OCI-M1 (cell line): ENCODE measurements around the gene BMPR1B.
"Not testable (repeated sequence)": the region's sequence is repeated elsewhere in the genome, so short reads cannot be mapped to it uniquely, and the experiment has no call there.

Experiments
- DNase-seq: peaks from one replicate; lab custom pipeline; 2025; lab: John Stamatoyannopoulos, UW

BMPR1B gene

GRCh38 chr4:94833394-94833793, 75.6 kb downstream of the BMPR1B start:
- no peak for DNase-seq

- DNase-seq, result no peak
Observed at GRCh38 chr4:94834501-94834900, 76.7 kb downstream of the BMPR1B start.

DNA sequence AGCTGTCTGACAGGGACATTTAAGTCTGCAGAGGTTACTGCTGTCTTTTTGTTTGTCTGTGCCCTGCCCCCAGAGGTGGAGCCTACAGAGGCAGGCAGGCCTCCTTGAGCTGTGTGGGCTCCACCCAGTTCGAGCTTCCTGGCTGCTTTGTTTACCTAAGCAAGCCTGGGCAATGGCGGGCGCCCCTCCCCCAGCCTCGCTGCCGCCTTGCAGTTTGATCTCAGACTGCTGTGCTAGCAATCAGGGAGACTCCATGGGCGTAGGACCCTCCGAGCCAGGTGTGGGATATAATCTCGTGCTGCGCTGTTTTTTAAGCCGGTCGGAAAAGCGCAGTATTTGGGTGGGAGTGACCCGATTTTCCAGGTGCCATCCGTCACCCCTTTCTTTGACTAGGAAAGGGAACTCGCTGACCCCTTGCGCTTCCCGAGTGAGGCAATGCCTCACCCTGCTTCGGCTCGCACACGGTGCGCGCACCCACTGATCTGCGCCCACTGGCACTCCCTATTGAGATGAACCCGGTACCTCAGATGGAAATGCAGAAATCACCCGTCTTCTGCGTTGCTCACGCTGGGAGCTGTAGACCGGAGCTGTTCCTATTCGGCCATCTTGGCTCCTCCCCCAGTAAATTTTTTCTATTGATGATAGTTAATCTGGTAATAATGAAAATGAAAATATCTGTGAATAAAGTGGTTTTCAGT, 83.6 kb downstream of the BMPR1B start:
- DNase-seq, result not testable (repeated sequence)

DNA sequence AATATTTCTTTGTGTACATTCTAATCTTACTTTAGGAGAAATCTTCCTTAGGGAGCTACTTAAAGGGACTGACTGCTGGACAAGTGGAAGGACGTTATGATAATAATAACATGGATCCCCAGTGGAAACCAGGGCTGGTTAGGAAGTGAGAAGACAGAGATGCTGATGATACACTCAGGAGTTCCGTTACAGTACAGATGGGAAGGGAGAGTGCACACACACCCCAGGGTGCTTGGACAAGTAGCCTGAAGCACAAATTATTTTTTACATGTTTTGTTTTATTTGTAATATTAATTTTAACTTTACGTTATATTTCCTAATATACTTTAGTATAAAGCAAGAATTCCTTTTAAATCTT, 84.1 kb downstream of the BMPR1B start:
- no peak for DNase-seq

- no peak for DNase-seq
Observed at GRCh38 chr4:94843216-94843615, 85.5 kb downstream of the BMPR1B start.

DNA sequence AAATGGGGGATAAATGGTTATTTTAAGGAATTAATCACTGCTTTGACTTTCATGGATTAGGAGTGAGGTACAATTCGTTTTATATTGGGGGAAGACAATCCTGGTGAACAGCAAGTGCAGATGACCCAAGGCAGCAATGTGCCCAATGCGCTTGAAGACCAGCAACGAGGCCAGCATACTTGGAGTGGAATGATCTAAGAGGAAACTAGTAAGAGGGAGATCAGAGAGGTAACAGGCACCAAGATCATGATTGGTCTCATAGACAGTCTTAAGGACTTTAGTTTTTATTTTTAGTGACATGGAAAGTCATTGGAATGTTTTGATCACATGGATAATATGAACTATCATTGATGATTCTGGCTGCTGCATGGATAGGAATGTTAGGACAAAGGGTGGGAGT, 90.6 kb downstream of the BMPR1B start:
- no peak for DNase-seq

GRCh38 chr4:94849901-94850300, 92.1 kb downstream of the BMPR1B start:
- DNase-seq, result no peak

- DNase-seq, result no peak
Observed at GRCh38 chr4:94852616-94853015, 94.9 kb downstream of the BMPR1B start.

DNA sequence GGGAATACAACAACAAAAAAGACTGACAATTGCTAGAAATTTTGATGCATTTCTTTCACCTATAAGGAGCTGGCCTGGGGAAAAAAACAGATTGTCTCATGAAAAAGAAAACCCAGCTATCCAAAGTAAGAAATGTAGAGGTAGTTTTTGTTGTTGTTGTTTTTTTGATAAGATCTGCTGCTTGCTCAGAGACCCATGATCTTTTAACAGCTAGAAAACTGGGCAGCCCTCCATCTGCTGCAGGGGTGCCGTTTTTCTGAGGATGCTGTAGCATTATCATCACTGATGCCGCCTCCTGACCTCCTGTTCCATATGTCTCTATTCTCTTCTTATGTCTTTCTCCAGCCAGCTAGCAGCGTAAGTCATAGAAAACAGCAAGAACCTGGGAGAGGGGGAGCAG, 98.3 kb downstream of the BMPR1B start:
- no peak for DNase-seq

DNA sequence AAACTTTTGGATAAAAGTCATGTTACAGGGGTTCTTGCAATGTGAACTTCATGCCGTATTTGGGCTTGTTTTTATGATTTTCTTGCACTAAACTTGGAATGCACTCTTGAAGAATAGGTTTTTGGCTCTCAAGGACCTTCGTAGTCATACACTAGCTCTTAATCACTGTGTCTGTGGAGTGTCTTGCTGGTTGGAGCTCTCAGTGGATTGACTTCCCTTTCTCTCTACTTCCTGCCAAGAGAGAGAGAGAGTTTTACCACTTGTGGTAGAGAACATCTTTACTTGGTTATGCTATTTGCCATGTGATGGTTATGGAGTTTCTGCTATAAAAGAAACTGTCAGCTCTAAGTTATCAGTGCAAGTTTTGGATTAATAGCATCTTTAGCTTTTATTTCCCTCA, 112.4 kb downstream of the BMPR1B start:
- DNase-seq, result no peak

DNA sequence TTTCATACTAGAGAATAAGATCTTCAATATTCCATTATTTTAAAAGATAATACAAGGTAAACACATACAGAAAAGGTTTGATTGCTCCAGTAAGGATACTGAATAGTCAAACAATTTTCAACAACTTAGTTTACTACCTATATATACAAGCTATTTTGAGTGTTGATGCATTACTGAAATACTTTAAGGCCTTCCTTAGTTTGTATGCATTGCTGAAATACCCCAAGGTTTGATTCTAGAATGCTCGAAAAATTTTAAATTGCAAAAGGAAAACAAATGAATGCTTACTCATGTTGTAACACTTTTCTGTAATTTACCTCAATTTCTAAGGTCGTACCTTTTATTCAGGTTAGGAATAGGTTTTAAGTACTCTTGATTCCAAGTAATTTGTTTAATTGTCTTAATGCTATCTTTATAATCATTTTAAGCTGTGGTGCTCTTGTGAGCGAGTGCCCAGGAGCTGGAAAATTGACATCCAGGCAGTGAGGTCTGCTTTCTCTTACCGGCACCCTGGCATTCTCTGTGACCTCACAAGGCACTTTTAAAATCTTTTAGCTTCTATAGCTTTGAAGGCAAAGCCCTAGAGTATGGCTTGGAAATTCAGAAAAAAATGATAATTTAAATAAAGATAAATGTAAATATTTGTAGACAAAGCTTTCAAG, 114.0 kb downstream of the BMPR1B start:
- DNase-seq, result no peak

DNA sequence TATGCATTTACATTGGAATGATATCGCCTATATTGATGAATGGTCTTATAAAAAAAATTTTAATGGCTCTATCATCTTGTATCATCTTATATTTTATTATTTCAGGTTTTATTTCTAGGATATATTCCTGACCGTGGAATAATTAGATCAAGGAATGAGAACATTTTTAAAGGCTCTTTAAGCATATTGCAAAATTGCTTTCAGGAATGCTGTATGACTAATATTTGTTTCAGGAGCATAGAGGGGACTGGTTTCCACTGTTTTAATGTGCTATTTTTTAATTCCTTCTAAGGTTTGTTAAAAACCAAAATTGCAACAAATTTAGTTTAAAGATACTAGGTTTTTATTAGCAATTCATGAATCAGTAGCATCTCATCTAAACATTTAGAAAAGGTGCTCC, 120.2 kb downstream of the BMPR1B start:
- DNase-seq, result no peak

GRCh38 chr4:94880956-94881355, 123.2 kb downstream of the BMPR1B start:
- DNase-seq, result no peak

DNA sequence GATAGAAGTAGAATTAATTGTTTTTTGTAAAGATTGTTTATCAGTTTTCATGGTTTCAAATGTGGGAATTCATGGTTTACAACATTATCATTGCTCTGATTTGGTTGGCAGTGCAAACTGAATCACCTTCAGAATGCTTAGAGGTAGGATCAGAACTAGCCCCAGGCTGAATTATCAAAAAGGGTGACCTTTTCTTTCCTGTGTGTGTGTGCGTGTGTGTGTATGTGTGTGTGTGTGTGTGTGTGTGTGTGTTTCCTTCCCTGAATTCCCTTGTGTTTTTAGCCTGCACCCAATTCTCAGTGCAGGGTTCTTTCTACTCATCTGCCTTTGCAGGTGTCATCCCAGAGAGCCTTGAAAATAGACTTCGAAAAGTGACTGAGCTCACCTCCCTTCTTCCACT, 125.0 kb downstream of the BMPR1B start:
- DNase-seq, result no peak

DNA sequence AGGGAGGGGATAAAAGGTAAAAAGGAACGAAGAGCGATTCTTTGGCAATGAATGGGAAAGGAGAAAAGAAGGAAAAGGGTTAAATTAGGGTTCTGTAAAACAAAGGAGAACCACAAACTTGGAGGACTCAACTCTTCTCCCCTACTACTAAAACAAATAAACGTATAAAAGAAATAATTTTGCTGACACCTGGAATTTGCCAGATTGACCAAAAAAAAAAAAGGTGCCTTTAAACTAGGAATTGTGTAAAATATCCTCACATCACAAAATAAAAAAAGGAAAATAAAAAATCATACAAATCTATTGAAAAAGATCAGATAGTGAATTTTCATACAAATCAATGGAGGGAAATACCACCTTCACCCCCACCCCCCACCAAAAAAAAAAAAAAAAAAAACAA, 129.3 kb downstream of the BMPR1B start:
- no peak for DNase-seq

- DNase-seq, result no peak
Observed at GRCh38 chr4:94889523-94889922, 131.8 kb downstream of the BMPR1B start.

GRCh38 chr4:94889946-94890345, 132.2 kb downstream of the BMPR1B start:
- DNase-seq, result no peak

DNA sequence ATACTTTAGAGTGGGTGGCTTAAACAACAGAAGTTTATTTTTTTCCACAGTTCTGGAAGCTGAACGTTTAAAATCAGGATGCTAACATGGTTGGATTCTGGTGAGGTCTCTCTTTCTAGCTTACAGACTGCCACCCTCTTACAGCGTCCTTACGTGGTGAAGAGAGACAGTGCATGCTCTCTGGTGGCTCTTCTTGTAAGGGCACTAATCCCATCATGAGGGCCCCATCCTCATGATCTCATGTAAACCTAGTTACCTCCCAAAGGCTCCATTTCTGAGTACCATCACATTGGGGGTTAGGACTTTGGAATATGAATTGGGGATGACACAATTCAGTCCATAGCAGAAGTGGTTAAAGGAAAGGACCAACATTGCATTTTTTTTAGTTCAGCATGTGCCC, 132.8 kb downstream of the BMPR1B start:
- DNase-seq, result no peak

DNA sequence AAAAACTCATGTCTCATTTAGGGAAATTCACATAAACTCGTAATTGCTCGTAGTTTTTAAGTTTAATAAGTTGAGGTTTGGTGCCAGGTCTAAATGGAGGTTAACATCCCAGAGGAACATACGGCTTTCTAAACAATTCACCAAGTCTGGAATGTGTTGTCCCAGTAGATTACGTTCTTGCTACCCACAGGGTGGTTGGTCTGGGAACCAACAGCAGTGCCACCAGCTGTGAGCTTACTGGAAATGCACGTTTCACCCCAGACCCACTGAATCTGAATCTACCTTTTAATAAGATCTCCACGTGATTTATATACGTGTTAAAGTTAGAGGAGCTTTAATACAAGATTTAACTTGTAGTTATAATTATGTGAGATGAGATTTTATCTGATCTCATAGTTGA, 134.3 kb downstream of the BMPR1B start:
- no peak for DNase-seq

GRCh38 chr4:94895081-94895480, 137.3 kb downstream of the BMPR1B start:
- no peak for DNase-seq

- DNase-seq, result no peak
Observed at GRCh38 chr4:94897023-94897422, 139.3 kb downstream of the BMPR1B start.

GRCh38 chr4:94905511-94905910, 147.8 kb downstream of the BMPR1B start:
- DNase-seq, result no peak

DNA sequence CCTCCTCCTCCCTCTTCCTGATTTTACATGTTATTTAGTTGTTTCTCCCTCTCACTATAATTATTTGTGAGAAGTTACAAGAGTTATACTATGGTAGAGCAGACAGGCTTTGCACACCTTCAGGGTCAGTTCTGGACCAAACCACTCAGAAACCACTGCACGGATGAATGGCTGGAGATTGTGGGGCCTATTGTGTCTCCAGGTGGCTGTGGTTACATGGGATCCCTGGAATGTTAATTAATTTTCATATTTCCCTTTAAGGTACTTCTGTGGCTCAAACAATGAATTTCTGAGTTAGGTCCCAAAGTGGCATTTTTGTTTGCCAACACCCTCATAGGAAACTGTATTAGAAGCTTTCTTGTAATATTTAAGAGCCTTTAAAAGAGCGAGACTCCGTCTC, 151.9 kb downstream of the BMPR1B start:
- DNase-seq, result no peak

GRCh38 chr4:94911106-94911505, 153.4 kb downstream of the BMPR1B start:
- DNase-seq, result no peak
